ENCODE results near the gene DAG1. TPM values are rescaled to one million over a fixed set of nuclear protein-coding genes. Genes with fewer than 3 reads are reported as not detected.

Gene DAG1
- total and polyA plus RNA-seq, 2 experiments from 2014 or later = 104 to 185 TPM

- H3K27me3 ChIP-seq = no peaks in the 10 kb centered on the region
- H3K4me3 ChIP-seq = no peak overlapping the region
- no peaks in the 10 kb centered on the region for H3K36me3 ChIP-seq
- no peak for DNase-seq (ENCODE audit: low read depth in 1 of 2, low spot score in 1 of 2)
- TF ChIP-seq CTCF (IDR thresholded peaks at IDR 0.05; ENCODE audit: low read depth, low read length) = no peak
- H3K27ac ChIP-seq = peak overlapping the region; percentile 85
- H3K9me3 ChIP-seq (ENCODE audit: low read depth) = no peaks in the 10 kb centered on the region
- peaks cover 19% of the 10 kb centered on the region for H3K4me1 ChIP-seq (ENCODE audit: low read depth)
These were observed 15.0 kb upstream of the DAG1 start for GRCh38 chr3:49454898-49455681.

- Histone ChIP-seq H3K27ac (no peak overlapping the region), H3K4me1 (ENCODE audit: low read depth) (peaks cover 33% of the 10 kb centered on the region)
- DNase-seq (ENCODE audit: low read depth in 1 of 2, low spot score in 1 of 2) = peak in 1 of 2 donors; percentile 41
These were observed 13.6 kb upstream of the DAG1 start for GRCh38 chr3:49456466-49456865.

GRCh38 chr3:49460188-49460890 is 9.7 kb upstream of the DAG1 start:
- Histone ChIP-seq H3K27ac (peak overlapping the region; percentile 97), H3K27me3 (no peaks in the 10 kb centered on the region), H3K4me1 (ENCODE audit: low read depth) (peaks cover 37% of the 10 kb centered on the region), H3K4me3 (no peak overlapping the region), H3K36me3 (no peaks in the 10 kb centered on the region), H3K9me3 (ENCODE audit: low read depth) (no peaks in the 10 kb centered on the region)
- DNase-seq (ENCODE audit: low read depth in 1 of 2, low spot score in 1 of 2) = no peak
- no peak for TF ChIP-seq CTCF (IDR thresholded peaks at IDR 0.05; ENCODE audit: low read depth, low read length)

More at GRCh38 chr3:49456466-49456865, 13.6 kb upstream of the DAG1 start:
- no peak for TF ChIP-seq CTCF (IDR thresholded peaks at IDR 0.05; ENCODE audit: low read depth, low read length)
- Histone ChIP-seq H3K27me3 (no peaks in the 10 kb centered on the region), H3K9me3 (ENCODE audit: low read depth) (no peaks in the 10 kb centered on the region), H3K4me3 (no peak overlapping the region), H3K36me3 (no peaks in the 10 kb centered on the region)

GRCh38 chr3:49460956-49461355 is 9.1 kb upstream of the DAG1 start:
- DNase-seq (ENCODE audit: low read depth in 1 of 2, low spot score in 1 of 2) = no peak
- H3K4me3 ChIP-seq = no peak overlapping the region
- peak overlapping the region; percentile 97 for H3K27ac ChIP-seq
- peaks cover 43% of the 10 kb centered on the region for H3K4me1 ChIP-seq (ENCODE audit: low read depth)
- H3K36me3 ChIP-seq = no peaks in the 10 kb centered on the region
- no peaks in the 10 kb centered on the region for H3K9me3 ChIP-seq (ENCODE audit: low read depth)
- TF ChIP-seq CTCF (IDR thresholded peaks at IDR 0.05; ENCODE audit: low read depth, low read length) = no peak
- no peaks in the 10 kb centered on the region for H3K27me3 ChIP-seq

GRCh38 chr3:49461443-49462171 is 8.5 kb upstream of the DAG1 start:
- H3K4me1 ChIP-seq (ENCODE audit: low read depth) = peaks cover 46% of the 10 kb centered on the region
- H3K36me3 ChIP-seq = no peaks in the 10 kb centered on the region
- no peaks in the 10 kb centered on the region for H3K9me3 ChIP-seq (ENCODE audit: low read depth)
- no peak overlapping the region for H3K4me3 ChIP-seq
- peak overlapping the region; percentile 97 for H3K27ac ChIP-seq
- peak; percentile 50 to 58 for DNase-seq (ENCODE audit: low read depth in 1 of 2, low spot score in 1 of 2)
- no peaks in the 10 kb centered on the region for H3K27me3 ChIP-seq
- no peak for TF ChIP-seq CTCF (IDR thresholded peaks at IDR 0.05; ENCODE audit: low read depth, low read length)

All from cardiac muscle cell (in vitro differentiated cells and primary cell).